Transverse colon (tissue), 4 donors: ENCODE measurements around the gene EML6. TPM values are rescaled to one million over a fixed set of nuclear protein-coding genes. Genes with fewer than 3 reads are reported as not detected.

Source experiments
- DNase-seq: peaks from one replicate; pipeline ENCODE4 v3.0.0-alpha.2; 2019
- H3K27ac ChIP-seq, 4 donors: fragments of 200-600 bp; sonication (generic); 2 replicates each; pipeline ENCODE4 v1.5.1; 2016 to 2018; ENCODE audit warnings: inconsistent platforms in 4 of 4
- H3K27me3 ChIP-seq: fragments of 200-600 bp; sonication (generic); 2 replicates; pipeline ENCODE4 v1.5.1; 2017; ENCODE audit warnings: inconsistent platforms
- H3K36me3 ChIP-seq, 4 donors: fragments of 200-600 bp; sonication (generic); 2 replicates each; pipeline ENCODE4 v1.5.1; 2017 to 2019; ENCODE audit warnings: inconsistent platforms in 4 of 4
- H3K4me1 ChIP-seq, 4 donors: fragments of 200-600 bp; sonication (generic); 2 replicates each; pipeline ENCODE4 v1.5.1; 2017 to 2020; ENCODE audit warnings: inconsistent platforms in 4 of 4
- H3K4me3 ChIP-seq, 4 donors: fragments of 200-600 bp; sonication (generic); 1 replicate in 1 of 4; 2 replicates in 3 of 4; pipeline versions ENCODE4 v1.5.1 to v1.6.1; 2017 to 2019; ENCODE audit warnings: inconsistent platforms in 4 of 4
- H3K9me3 ChIP-seq, 2 donors: fragments of 200-600 bp; sonication (generic); 2 replicates each; pipeline ENCODE4 v1.5.1; 2017 to 2019; ENCODE audit warnings: inconsistent platforms in 2 of 2
- EP300 ChIP-seq: sonication (generic); formaldehyde crosslinking; IDR thresholded peaks from one replicate; pipeline ENCODE4 v1.6.1; 2017; ENCODE audit warnings: antibody characterized with exemption, low read depth
- POLR2A ChIP-seq: fragments of 450-650 bp; IDR thresholded peaks from one replicate; pipeline ENCODE4 v1.6.1; 2016; ENCODE audit warnings: antibody characterized with exemption, mild to moderate bottlenecking, moderate library complexity
- POLR2AphosphoS5 ChIP-seq, 3 donors: sonication (generic); formaldehyde crosslinking; IDR thresholded peaks; one replicate each; pipeline ENCODE4 v1.6.1; 2016; ENCODE audit warnings: antibody characterized with exemption in 3 of 3
- WGBS, 2 donors: methylation state at CpG; one replicate each; pipeline ENCODE4 v1.1.5; 2018; ENCODE audit warnings: low coverage in 1 of 2; 5-methylcytosine and 5-hydroxymethylcytosine counted together
- in situ Hi-C, 4 donors: fragments of 200-750 bp; cut with MboI; loops; one replicate each; pipeline versions ENCODE4 v1.15.0 to v1.15.1; 2017; ENCODE audit warnings: low sequenced_read_pairs in 3 of 4, low pct_ligation_motif_present in 1 of 4, low pct_unique_long_range_greater_than_20kb in 1 of 4
- intact Hi-C: fragments of 100-400 bp; cut with DNase I; formaldehyde crosslinking; loops from one replicate; pipeline ENCODE4 v1.15.1; 2023; ENCODE audit warnings: low total_unique reads
- total RNA-seq, 4 donors: library from RNA; depleted of rRNA; stranded (reverse); fragments of >200 nt; gene quantifications; one replicate each; pipeline ENCODE4 v1.1.0, GENCODE V29; 2016
- TF ChIP-seq, protein P1 (sequence below), 5 experiments: fragments of 200-600 bp in 3 of 5; fragments of 450-650 bp in 2 of 5; sonication (generic) in 3 of 5; IDR thresholded peaks; 1 replicate in 2 of 5; 2 replicates in 3 of 5; pipeline ENCODE4 v1.5.1; 2016 to 2017; ENCODE audit warnings: antibody characterized with exemption in 5 of 5, inconsistent platforms in 3 of 5, mild to moderate bottlenecking in 2 of 5, moderate library complexity in 1 of 5

The EML6 gene
- total RNA-seq, 4 donors from 2014 or later: 1.5 to 8.2 (median 3.4) TPM

DNA sequence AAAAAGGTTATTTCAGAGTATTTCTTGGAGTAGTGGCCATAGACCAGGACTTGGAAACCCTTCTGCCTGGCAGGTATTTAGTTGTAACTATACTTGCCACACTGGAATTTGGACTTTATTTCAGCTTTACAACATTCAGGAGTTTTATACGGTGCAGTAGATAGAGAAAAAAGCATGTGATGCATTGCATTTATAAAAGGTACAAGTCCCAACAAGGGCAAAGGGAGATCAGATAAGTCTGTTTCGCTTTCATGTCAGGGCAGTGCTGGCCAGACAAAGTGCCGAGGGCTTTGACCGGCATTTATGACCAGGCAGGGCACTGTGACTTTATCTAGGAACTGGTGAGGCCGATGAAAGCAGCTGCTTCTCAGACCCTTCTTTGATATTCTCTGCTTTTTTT, 181.4 kb downstream of the EML6 start:
- H3K36me3 ChIP-seq: no peaks in the 10 kb centered on the region
- DNase-seq: peak; percentile 76
- H3K4me3 ChIP-seq: no peak overlapping the region
- WGBS, 2 donors: 62 to 74% methylated on average over 5 of the region's 5 CpGs
- peaks cover 3 to 22% (median 15%) of the 10 kb centered on the region in 4 donors for H3K4me1 ChIP-seq
- TF ChIP-seq EP300: no peak
- TF ChIP-seq, protein P1, sequence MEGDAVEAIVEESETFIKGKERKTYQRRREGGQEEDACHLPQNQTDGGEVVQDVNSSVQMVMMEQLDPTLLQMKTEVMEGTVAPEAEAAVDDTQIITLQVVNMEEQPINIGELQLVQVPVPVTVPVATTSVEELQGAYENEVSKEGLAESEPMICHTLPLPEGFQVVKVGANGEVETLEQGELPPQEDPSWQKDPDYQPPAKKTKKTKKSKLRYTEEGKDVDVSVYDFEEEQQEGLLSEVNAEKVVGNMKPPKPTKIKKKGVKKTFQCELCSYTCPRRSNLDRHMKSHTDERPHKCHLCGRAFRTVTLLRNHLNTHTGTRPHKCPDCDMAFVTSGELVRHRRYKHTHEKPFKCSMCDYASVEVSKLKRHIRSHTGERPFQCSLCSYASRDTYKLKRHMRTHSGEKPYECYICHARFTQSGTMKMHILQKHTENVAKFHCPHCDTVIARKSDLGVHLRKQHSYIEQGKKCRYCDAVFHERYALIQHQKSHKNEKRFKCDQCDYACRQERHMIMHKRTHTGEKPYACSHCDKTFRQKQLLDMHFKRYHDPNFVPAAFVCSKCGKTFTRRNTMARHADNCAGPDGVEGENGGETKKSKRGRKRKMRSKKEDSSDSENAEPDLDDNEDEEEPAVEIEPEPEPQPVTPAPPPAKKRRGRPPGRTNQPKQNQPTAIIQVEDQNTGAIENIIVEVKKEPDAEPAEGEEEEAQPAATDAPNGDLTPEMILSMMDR (IDR thresholded peaks at IDR 0.05): no peak
- peak; percentile 49 for TF ChIP-seq POLR2A
- peak in 2 of 3 donors; percentile 64 to 72 for TF ChIP-seq POLR2AphosphoS5 (IDR thresholded peaks at IDR 0.05)
- no peaks in the 10 kb centered on the region for H3K27me3 ChIP-seq
- H3K9me3 ChIP-seq: no peaks in the 10 kb centered on the region
- intact Hi-C loops: loop anchor here (10.0 kb wide), 1 partner anchor 270 kb away; no protein-coding TSS in a partner anchor
- in situ Hi-C loops: loop anchor here in 2 of 4 donors (10.0 kb wide), 3 partner anchors 100 to 270 kb away; no protein-coding TSS in a partner anchor
- H3K27ac ChIP-seq: peak overlapping the region; percentile 74 to 84 (median 78)

DNA sequence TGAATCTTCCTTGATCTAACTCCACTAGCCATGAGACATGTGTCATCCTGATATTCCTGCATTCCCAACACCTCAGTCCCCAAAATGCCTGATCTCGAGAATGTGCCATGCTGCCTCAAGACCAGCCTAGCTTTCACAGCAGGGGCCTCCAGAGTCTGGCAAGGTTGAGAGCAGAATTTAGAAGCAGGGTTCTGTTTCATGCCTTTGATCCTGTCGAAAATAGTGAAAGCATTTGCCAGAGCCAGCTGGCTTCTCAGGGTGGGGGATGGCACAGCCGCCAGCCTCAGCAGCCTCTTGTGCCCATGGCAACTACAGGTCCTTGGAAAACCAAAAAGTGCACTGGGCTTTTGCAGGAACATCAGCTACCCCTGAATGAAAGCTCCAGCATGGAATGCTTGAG, 183.3 kb downstream of the EML6 start:
- WGBS, 2 donors: 73 to 100% methylated on average over 1 to 3 of the region's 3 CpGs
- in situ Hi-C loops: loop anchor here in 2 of 4 donors (10.0 kb wide), 3 partner anchors 98 to 268 kb away; no protein-coding TSS in a partner anchor
- H3K27ac ChIP-seq: no peak overlapping the region

DNA sequence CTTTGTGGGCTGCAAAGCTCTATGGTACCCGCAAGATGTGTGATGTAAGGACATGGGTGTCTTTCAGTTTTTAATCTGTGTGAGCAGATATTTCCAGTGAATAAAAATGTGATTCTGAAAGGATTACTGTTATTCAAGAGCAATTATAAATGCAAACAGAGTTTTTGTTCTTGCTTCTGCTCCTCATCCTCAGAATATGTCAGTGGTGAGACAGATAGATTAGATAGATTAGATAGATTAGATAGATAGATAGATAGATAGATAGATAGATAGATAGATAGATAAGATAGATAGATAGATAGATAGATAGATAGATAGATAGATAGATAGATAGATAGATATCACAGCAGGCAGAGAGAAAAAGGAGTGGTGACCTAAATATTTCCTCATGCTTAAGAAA, 184.2 kb downstream of the EML6 start:
- Histone ChIP-seq H3K27ac (no peak overlapping the region), H3K27me3 (no peaks in the 10 kb centered on the region), H3K4me1 (peaks cover 3 to 19% (median 15%) of the 10 kb centered on the region in 4 donors), H3K36me3 (no peaks in the 10 kb centered on the region), H3K9me3 (no peaks in the 10 kb centered on the region), H3K4me3 (no peak overlapping the region)
- in situ Hi-C loops: loop anchor here in 2 of 4 donors (10.0 kb wide), 3 partner anchors 97 to 267 kb away; no protein-coding TSS in a partner anchor
- TF ChIP-seq POLR2AphosphoS5 (IDR thresholded peaks at IDR 0.05): no peak
- TF ChIP-seq, protein P1 (IDR thresholded peaks at IDR 0.05): no peak
- no peak for TF ChIP-seq POLR2A
- TF ChIP-seq EP300: no peak
- WGBS, 2 donors: 92 to 97% methylated on average over 1 of the region's 1 CpG
- intact Hi-C loops: loop anchor here (10.0 kb wide), 1 partner anchor 267 kb away; no protein-coding TSS in a partner anchor
- no peak for DNase-seq

More for the DNA sequence above, 183.3 kb downstream of the EML6 start:
- no peaks in the 10 kb centered on the region for H3K9me3 ChIP-seq
- H3K4me1 ChIP-seq: peaks cover 3 to 19% (median 15%) of the 10 kb centered on the region in 4 donors
- no peak for TF ChIP-seq POLR2A
- TF ChIP-seq, protein P1 (IDR thresholded peaks at IDR 0.05): no peak
- no peak for TF ChIP-seq POLR2AphosphoS5 (IDR thresholded peaks at IDR 0.05)
- TF ChIP-seq EP300: no peak
- H3K36me3 ChIP-seq: no peaks in the 10 kb centered on the region
- no peak overlapping the region for H3K4me3 ChIP-seq
- intact Hi-C loops: loop anchor here (10.0 kb wide), 1 partner anchor 268 kb away; no protein-coding TSS in a partner anchor
- no peaks in the 10 kb centered on the region for H3K27me3 ChIP-seq
- no peak for DNase-seq

DNA sequence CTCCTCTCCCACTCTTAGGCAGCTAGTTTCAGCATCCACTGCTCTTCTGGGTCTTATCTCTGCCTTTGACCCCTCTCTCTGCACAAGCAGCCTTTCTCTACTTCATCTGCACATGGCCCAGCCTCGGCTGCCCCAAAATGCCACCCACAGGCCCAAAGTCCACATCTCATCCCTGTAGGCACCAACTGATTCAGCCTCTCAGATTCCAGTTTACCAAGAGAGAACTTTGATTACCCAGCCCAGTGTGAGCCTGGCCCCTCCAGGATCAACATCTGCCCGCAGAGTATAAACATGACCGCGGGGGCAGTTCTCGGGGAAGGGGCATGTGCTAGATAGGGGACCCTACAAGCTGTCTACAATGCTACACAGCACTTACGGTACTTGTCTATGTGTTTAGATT, 185.1 kb downstream of the EML6 start:
- in situ Hi-C loops: loop anchor here in 2 of 4 donors (10.0 kb wide), 3 partner anchors 96 to 266 kb away; no protein-coding TSS in a partner anchor

More for the DNA sequence above, 185.1 kb downstream of the EML6 start:
- TF ChIP-seq POLR2A (no peak), EP300 (no peak), POLR2AphosphoS5 (IDR thresholded peaks at IDR 0.05) (no peak)
- TF ChIP-seq, protein P1 (IDR thresholded peaks at IDR 0.05): no peak
- Histone ChIP-seq H3K9me3 (no peaks in the 10 kb centered on the region), H3K36me3 (no peaks in the 10 kb centered on the region), H3K4me3 (no peak overlapping the region), H3K4me1 (peaks cover 3 to 16% (median 13%) of the 10 kb centered on the region in 4 donors), H3K27me3 (no peaks in the 10 kb centered on the region), H3K27ac (no peak overlapping the region)
- WGBS, 2 donors: 82 to 91% methylated on average over 5 to 6 of the region's 6 CpGs
- intact Hi-C loops: loop anchor here (10.0 kb wide), 1 partner anchor 266 kb away; no protein-coding TSS in a partner anchor
- no peak for DNase-seq
